GM06990 (cell line): Measurements from ENCODE around the gene SYNE3.

Experiments used
- DNase-seq: peaks from one replicate; pipeline ENCODE4 v3.0.0-alpha.2; 2011; ENCODE audit not compliant: insufficient read length; ENCODE audit errors: extremely low read depth
- H3K27me3 ChIP-seq: replicated peaks from 2 replicates; pipeline ENCODE4 v1.6.0; 2011; ENCODE audit warnings: low read length; ENCODE audit not compliant: control insufficient read depth, insufficient read depth
- H3K36me3 ChIP-seq: 2 replicates; pipeline ENCODE4 v1.5.1; 2011; ENCODE audit warnings: low read length; ENCODE audit not compliant: control insufficient read depth, insufficient read depth
- H3K4me3 ChIP-seq: replicated peaks from 2 replicates; pipeline ENCODE4 v1.5.1; 2011; ENCODE audit warnings: low read depth, mild to moderate bottlenecking, control low read depth, low read length
- TF ChIP-seq, protein P1 (sequence below): IDR thresholded peaks from 2 replicates; pipeline ENCODE4 v1.5.1; 2011; ENCODE audit warnings: low read length, control low read depth, mild to moderate bottlenecking, inconsistent platforms; ENCODE audit not compliant: insufficient read depth, poor library complexity, severe bottlenecking

Gene SYNE3

DNA sequence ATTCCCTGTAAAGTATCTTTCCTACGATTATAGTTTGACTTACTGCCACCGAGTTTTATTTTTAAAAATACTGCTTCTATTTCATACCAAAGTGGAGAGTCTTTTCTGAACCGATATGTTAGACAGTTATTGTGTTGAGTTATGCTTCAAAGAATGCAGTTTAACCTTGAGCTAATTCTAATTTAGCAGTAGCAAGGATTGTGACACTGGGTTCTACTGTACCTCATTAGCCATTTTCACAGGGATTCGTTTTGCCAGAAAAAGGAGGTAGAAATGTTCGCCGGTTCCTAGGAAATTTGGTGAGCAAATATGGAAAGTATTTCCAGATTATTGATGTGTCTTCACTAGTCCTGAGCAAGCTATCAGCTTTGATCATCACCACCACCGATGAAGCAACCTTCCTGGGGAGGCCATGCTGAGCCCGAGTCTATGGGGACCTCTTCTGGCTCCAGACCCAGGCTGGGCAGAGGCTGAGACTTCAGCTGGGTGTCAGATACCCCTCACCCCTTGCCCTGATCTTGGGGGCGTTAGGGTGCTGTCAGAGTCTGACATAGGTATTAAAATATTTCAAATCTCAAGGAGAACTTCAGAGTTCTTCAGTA lies 32.0 kb upstream of the SYNE3 start:
- DNase-seq: no peak
- Histone ChIP-seq H3K27me3 (no peaks in the 10 kb centered on the region), H3K4me3 (no peak overlapping the region), H3K36me3 (peaks cover 6% of the 10 kb centered on the region)
- TF ChIP-seq, protein P1, sequence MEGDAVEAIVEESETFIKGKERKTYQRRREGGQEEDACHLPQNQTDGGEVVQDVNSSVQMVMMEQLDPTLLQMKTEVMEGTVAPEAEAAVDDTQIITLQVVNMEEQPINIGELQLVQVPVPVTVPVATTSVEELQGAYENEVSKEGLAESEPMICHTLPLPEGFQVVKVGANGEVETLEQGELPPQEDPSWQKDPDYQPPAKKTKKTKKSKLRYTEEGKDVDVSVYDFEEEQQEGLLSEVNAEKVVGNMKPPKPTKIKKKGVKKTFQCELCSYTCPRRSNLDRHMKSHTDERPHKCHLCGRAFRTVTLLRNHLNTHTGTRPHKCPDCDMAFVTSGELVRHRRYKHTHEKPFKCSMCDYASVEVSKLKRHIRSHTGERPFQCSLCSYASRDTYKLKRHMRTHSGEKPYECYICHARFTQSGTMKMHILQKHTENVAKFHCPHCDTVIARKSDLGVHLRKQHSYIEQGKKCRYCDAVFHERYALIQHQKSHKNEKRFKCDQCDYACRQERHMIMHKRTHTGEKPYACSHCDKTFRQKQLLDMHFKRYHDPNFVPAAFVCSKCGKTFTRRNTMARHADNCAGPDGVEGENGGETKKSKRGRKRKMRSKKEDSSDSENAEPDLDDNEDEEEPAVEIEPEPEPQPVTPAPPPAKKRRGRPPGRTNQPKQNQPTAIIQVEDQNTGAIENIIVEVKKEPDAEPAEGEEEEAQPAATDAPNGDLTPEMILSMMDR: no peak

DNA sequence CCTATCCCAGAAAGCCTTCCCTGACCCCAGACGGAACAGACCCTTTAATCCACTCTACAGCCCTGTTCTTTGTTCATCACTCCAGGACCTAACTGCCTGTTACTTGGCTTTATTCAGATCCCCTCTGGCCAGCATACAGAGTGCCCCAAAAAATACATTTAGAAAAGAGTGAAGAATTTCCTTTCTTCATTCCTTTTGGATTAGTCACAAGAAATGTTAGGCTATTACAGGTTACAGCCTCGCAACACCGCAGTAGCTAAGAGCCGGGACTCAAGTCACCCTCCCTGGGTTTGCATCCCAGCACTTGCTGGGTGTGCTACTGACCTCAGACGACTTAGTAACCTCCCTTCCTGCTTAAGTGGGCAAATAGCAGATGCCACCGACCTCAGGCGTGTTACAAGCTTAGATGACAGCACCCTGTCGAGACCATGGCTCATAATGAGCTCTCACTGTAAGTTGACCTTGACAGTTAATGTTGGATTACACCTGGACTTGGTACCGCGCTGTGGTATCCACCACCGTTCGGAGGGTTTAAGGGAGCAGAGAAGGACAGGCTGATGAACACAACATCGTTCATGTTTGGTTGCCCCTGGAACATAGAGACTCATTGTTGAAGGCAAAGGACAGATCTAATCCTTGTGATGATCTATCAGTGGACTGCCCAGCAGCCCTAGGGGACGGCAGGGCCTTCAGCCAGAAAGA lies 31.3 kb upstream of the SYNE3 start:
- Histone ChIP-seq H3K4me3 (no peak overlapping the region), H3K36me3 (peaks cover 6% of the 10 kb centered on the region), H3K27me3 (no peaks in the 10 kb centered on the region)
- TF ChIP-seq, protein P1: no peak
- no peak for DNase-seq

DNA sequence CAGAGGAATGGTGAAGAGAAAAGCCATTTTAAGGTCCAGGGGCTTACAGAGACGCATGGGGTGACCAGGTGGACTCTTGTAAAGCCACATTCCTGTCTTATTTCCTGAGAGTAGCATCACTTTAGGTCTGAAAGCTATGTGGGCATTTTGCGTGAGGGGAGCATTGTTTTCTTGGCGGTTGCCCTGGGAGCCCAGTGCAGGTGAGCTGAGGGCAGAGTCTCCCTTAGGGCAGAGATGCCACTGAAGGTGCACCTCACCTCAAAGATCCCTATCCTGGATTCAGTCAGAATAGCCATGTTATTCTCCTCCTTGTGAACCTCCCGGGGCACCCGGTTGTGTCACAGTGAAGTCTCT lies 30.8 kb upstream of the SYNE3 start:
- DNase-seq: no peak
- TF ChIP-seq, protein P1: no peak
- Histone ChIP-seq H3K27me3 (no peaks in the 10 kb centered on the region), H3K4me3 (no peak overlapping the region), H3K36me3 (peaks cover 6% of the 10 kb centered on the region)

DNA sequence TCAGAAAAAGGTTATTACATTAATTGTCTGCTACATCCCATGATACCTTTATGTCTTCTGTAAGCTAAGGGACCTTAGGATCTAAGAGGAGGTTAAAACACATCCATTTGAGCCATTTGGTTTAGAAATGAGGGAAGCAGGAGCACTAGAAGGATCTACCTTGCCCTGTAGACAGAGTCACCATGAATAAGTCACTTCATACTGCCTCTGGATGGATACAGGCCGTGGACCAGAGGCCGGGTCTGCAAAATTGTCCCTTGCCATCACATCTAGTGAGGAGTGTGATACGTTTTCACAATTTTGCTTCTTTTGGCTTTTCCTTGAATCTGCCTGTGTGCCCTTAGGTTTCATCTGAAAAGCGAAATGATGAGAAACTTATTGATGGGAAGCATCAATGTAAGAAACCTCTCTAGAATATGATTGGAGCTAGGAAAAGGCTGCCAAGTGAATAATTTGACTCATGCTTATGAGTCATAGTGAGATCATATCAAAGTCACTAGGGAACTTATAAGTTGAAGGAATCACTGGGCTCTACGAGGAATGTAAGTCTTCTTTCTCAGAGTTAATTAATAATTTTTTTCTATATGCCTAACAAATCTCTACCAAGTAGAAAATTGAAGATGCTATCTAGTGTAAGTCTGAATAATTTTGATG lies 29.2 kb upstream of the SYNE3 start:
- DNase-seq: no peak
- Histone ChIP-seq H3K36me3 (peaks cover 6% of the 10 kb centered on the region), H3K27me3 (no peaks in the 10 kb centered on the region), H3K4me3 (no peak overlapping the region)
- TF ChIP-seq, protein P1: no peak

DNA sequence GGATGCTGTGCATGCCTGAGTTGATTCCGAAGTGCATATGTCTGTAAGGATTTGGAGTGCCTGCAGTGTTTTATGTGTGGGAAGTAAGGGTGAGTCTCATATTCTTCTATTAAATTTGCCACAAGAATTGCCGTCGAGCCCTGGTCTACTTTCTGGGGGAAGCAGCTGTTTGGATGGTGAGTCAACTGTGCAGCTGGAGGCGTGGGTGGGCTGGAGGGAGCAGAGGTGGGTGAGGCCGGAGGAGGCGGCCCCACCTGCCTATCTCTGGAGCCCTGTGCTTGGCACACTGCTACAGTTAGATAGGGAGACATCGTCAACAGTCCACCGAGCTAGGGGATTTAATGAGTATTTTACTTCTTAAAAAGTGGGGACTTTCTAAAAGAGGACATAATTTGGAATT lies 28.1 kb upstream of the SYNE3 start:
- no peaks in the 10 kb centered on the region for H3K27me3 ChIP-seq
- TF ChIP-seq, protein P1: no peak
- peaks cover 6% of the 10 kb centered on the region for H3K36me3 ChIP-seq
- H3K4me3 ChIP-seq: no peak overlapping the region
- DNase-seq: no peak

DNA sequence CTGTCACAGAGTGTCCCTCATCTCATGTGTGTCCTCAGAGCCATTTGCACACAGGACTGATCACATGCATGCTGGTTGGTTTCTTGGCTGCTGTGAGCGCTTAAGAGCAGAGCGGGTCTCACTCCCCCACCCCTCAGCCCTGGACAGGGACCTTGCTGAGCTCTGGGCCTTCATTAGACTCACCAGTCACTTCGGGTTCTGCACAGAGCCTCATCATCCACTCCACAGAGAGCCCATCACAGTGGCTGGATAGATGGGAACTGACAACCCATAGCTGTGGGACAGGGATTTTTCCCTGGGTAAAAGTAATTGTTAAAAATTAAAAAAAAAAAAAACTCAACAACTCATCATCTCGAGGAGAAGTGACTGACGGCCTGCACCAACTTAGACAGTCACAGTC lies 26.6 kb upstream of the SYNE3 start:
- no peak overlapping the region for H3K4me3 ChIP-seq
- no peak for DNase-seq
- TF ChIP-seq, protein P1: no peak

More for the DNA sequence above, 26.6 kb upstream of the SYNE3 start:
- H3K36me3 ChIP-seq: peaks cover 6% of the 10 kb centered on the region
- H3K27me3 ChIP-seq: no peaks in the 10 kb centered on the region
